Bone marrow (tissue), 2 donors: Measurements from ENCODE around the gene THAP4.
"Not testable (repeated sequence)": the region's sequence is repeated elsewhere in the genome, so short reads cannot be mapped to it uniquely, and the experiment has no call there.

Source experiments
- DNase-seq, 2 donors: peaks; one replicate each; lab custom pipeline; 2025; lab: John Stamatoyannopoulos, UW

The THAP4 gene

DNA sequence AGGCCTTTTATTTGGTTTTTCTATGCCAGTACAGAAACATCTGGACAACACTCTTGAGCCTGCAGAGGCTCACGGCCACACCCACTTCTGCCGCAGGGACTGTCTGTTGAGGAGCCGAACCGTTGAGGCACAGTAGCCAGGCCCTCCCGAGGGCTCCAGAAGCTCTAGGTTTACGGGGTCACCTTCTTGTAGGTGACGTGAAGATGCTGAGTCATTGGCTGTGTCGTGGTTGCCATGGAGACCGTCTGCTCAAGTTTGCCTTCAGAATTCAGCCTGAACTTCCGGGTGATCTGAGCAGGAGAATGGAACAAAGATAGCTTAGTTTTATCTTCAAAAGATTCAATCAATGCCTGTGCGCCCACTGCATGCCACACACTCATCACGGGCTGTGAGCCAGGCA, 52.5 kb downstream of the THAP4 start:
- DNase-seq: no peak

DNA sequence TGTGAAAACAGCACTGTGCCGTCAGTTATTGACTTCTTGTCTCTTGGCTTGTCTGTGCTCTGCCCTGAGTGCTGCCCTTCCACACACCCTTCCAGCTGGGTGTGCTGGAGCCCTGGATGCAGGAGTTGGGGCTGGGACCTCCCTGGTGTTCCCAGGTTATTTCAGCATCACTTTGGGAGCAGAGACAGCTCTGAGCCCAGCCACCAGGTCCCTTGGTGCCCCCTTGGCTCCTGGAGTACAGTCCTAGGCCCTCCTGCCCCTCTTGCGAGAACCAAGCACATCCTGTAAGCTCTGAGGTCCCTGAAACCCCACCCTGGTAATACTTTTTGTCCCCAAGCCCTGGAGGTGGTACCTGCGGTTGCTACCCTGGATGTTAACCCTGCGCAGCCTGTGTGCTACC, 54.2 kb downstream of the THAP4 start:
- DNase-seq: no peak

- no peak for DNase-seq
These were observed 54.6 kb downstream of the THAP4 start for GRCh38 chr2:241582328-241582727.

- no peak for DNase-seq
These were observed 57.7 kb downstream of the THAP4 start for GRCh38 chr2:241579281-241579680.

DNA sequence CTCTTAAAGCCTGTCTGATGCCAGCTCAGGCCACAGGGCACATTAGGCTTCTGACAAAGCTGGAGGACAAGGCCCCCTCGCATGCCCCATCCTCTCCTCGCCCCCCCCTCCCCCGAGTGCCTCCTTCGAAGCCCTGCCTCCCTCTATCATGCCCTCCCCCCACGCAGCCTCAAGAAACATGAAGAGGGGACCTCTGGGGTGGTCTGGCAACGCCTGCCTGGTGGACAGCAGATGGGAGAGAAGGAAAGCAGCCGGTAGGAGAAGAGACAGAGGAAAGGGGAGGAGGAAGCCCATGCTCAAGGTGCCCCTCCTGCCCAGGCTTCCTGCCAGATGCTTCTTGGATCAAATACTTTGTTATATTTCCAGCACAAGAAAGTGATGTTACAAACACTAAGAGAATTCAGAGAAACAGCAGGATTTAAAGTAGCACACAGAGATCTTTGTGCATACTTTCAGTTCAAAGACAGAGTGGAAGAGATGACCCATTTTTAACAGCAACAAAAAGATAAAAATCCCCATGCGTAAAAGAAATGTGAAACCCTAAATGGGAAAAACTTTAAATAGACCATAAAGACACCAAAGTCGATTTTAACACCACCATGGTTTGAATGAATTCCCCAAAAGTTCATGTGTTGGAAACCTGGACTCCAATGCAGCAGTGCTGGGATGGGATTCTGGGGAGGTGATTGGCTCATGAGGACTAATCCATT, 59.4 kb downstream of the THAP4 start:
- no peak for DNase-seq

DNA sequence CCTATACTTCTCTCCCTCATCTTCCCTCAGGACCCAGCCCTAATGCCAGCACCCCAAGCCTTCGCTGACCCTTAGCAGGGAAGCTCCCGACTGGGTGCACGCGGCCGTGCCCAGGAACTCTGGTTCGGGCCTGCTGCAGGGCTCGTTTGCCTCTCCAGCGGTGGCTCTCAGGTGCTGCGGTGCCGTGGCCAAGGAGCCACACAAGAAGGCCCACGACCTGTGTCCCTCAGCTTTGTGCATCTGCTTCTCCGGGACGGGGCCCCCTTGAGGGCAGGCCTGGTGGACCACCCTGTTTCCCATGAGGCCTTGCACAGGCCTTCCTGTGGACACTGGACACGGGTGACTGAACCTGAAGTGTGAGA, 60.7 kb downstream of the THAP4 start:
- DNase-seq: no peak

- DNase-seq: no peak
These were observed 61.2 kb downstream of the THAP4 start for GRCh38 chr2:241575624-241576292.

- no peak for DNase-seq
These were observed 61.9 kb downstream of the THAP4 start for GRCh38 chr2:241574911-241575623.

DNA sequence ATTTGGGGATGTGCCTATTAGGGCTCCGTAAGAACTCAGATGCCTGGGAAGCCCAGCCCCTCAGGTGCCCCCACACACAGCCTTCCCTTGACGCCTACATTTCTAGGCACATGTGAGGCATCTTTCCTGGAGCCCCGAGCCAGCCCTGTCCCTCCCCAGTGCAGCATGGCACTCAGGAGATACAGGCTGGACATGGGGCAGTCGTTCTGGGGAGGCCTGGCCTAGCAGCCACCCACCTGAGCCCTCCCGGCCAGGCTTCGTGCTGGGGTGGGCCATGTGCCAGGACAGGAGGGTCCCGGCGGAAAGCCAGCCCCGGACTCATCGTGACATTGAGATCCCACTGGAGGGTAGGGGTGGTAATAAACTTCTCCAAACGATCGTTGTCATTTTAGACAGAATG, 63.2 kb downstream of the THAP4 start:
- DNase-seq: no peak

GRCh38 chr2:241572915-241573651, 63.9 kb downstream of the THAP4 start:
- DNase-seq: not testable (repeated sequence)

DNA sequence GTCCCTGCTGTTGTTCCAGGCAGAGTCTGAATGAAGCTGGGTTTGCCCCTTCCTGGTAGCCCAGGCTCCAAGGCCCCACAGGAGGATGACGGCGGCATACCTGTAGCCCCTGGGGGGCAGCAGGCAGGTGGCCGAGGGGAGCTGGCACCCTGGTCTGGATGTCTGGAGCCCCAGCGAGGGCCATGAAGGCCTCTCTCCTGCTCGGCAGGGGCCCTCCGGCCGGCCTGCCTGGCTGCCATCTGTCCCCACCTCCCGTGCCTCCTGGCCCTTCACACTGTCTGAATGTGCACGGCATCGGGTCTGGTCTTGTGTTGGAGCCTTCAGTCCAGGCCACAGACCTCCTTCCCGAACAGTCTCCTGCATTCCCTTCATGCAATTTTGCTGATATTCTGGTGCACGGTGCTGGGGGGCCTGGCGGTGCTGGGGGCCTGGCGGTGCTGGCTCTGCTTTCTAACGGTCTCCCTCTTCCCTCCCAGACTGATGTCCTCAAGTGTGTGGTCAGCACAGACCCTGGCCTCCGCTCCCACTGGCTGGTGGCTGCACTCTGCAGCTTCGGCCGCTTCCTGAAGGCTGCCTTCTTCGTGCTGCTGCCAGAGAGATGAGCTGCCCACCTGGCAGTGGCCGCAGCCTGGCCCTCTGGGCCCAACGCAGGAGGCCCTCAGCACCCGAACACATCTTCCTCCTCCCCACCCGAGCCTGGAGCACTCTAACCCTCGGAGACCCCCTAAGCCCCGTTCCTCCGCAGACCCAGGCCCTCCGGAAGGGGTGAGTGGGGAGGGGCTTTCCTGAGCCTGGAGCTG, 64.9 kb downstream of the THAP4 start:
- DNase-seq: no peak

DNA sequence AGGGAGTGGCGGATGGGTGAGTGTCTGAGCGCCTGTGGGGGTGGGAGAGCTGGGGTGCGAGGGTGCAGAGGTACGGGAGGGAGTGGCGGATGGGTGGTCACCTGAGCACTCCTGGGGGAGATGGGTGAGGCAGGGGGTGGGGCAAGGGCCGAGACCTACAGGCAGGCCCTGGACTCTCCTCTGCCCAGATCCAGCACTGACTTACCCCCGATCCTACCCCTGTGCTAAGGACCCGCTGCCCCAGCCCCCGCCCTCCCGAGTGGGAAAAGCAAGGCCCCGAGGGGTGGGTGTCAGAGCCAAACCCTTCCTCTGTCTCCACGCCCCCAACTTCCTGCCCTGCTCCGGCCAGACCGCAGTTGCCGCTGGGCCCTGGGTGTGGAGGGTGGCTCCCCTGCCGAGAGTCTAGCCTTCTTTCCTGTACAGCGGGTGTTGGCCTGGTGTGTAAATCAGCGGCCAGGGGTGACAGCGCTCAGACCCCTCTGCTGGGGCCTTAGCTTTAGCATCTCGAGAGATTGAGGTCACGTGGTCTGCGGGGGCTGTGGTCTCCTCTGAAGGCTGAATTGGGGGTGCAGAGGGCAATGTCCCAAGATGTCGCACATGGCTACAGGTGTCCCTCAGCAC, 65.9 kb downstream of the THAP4 start:
- no peak for DNase-seq

GRCh38 chr2:241569831-241570281, 67.1 kb downstream of the THAP4 start:
- no peak for DNase-seq

- no peak for DNase-seq
These were observed 68.2 kb downstream of the THAP4 start for GRCh38 chr2:241568726-241569125.

GRCh38 chr2:241567776-241568175, 69.2 kb downstream of the THAP4 start:
- DNase-seq: no peak

DNA sequence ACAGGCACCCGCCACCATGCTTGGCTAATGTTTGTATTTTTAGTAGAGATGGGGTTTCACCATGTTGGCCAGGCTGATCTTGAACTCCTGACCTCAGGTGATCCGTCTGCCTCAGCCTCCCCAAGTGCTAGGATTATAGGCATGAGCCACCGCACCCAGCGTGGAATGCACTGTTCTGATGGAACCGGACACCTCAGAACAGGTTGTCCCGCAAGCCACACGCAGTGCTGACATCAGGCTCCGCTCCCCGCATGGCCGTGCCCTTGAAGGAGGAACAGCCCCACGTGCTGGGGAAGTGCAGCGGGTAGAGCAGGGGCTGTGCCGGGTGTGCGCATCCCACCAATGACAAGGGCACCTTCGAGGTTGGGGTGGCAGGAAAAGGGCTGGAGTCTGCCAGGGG, 69.7 kb downstream of the THAP4 start:
- not testable (repeated sequence) for DNase-seq

DNA sequence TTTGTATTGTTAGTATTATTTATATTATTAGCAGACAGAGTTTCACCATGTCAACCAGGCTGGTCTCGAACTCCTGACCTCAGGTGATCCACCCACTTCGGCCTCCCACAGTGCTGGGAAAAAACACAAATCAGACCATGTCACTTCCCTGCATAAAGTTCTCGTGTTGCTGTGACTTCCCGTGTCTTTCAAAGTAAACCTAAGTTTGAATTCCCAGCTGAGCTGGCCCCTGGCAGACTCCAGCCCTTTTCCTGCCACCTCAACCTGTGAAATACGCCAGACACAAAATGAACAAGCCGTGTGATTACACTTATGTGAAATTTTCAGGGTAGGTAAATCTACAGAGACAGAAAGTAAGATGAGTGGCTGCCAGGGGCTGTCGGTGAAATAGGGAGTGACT, 70.5 kb downstream of the THAP4 start:
- no peak for DNase-seq

GRCh38 chr2:241566021-241566420, 70.9 kb downstream of the THAP4 start:
- DNase-seq: not testable (repeated sequence)

- DNase-seq: no peak
These were observed 71.5 kb downstream of the THAP4 start for GRCh38 chr2:241565411-241565810.

DNA sequence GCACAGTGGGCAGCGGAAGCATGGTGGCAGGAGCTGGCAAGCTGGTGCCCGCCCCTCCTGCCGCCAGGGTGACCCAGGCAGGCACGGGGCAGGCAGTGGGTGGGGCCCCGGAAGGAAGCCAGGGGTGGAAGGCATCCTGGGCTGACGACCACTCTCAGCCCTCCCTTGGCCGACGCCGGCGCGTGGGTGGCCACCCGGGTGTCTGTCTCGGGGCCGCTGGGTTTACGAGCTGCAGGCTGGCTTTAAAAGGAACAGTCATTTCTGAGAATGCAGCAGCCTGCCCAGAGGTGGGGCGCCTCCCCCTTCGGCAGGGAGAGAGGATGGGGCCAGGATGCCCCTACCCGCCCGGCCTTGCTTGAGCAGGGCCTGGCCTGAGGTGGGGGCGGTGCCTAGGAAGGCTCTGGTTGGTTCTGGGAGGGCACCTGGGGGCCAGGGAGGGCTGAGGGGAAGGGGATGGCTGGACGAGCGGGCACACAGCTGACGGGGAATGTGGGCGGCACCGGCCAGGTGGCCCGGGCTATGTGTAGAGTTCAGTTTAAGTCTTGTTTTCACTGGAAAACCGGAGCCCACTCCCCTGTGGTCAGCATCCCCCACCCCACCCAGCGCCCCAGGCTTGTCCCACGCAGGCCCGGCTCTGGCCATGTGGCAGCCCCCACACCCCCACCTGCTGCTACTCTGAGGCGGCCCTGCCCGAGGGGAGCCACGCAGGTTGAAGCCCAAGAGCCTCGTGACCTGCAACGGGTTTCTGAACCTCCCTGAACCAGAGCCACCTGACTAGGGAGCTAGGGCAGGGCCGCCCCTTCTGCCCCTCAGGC, 72.2 kb downstream of the THAP4 start:
- DNase-seq: no peak
